GM18519 (cell line): ENCODE measurements around the gene PAGR1.

Source experiments
- ATAC-seq: cut with Tn5 transposase; IDR thresholded peaks from one replicate; pipeline ENCODE4 v1.9.1; 2021; ENCODE audit warnings: mild to moderate bottlenecking, moderate library complexity; ENCODE audit not compliant: unreplicated experiment, low FRiP score

PAGR1 gene

GRCh38 chr16:29834079-29834478, 18.1 kb downstream of the PAGR1 start:
- no peak for ATAC-seq

GRCh38 chr16:29835926-29836325, 20.0 kb downstream of the PAGR1 start:
- no peak for ATAC-seq

GRCh38 chr16:29836623-29837022, 20.7 kb downstream of the PAGR1 start:
- no peak for ATAC-seq

- ATAC-seq = no peak
Measured at GRCh38 chr16:29837841-29838240, 21.9 kb downstream of the PAGR1 start.

GRCh38 chr16:29839822-29840221, 23.9 kb downstream of the PAGR1 start:
- ATAC-seq = no peak

- no peak for ATAC-seq
Measured at GRCh38 chr16:29840240-29840639, 24.3 kb downstream of the PAGR1 start.

- no peak for ATAC-seq
Measured at GRCh38 chr16:29841631-29842030, 25.7 kb downstream of the PAGR1 start.

- ATAC-seq = no peak
Measured at GRCh38 chr16:29842732-29843346, 26.9 kb downstream of the PAGR1 start.

GRCh38 chr16:29843931-29844330, 28.0 kb downstream of the PAGR1 start:
- no peak for ATAC-seq

- no peak for ATAC-seq
Measured at GRCh38 chr16:29844575-29845331, 28.8 kb downstream of the PAGR1 start.

GRCh38 chr16:29845656-29846055, 29.7 kb downstream of the PAGR1 start:
- no peak for ATAC-seq

GRCh38 chr16:29848420-29849297, 32.7 kb downstream of the PAGR1 start:
- ATAC-seq = no peak

GRCh38 chr16:29849505-29849904, 33.6 kb downstream of the PAGR1 start:
- ATAC-seq = no peak

GRCh38 chr16:29850998-29851397, 35.0 kb downstream of the PAGR1 start:
- ATAC-seq = no peak

- no peak for ATAC-seq
Measured at GRCh38 chr16:29852654-29853053, 36.7 kb downstream of the PAGR1 start.

GRCh38 chr16:29854520-29855100, 38.7 kb downstream of the PAGR1 start:
- no peak for ATAC-seq

- ATAC-seq = no peak
Measured at GRCh38 chr16:29857133-29857760, 41.3 kb downstream of the PAGR1 start.

- no peak for ATAC-seq
Measured at GRCh38 chr16:29858149-29858849, 42.3 kb downstream of the PAGR1 start.

- no peak for ATAC-seq
Measured at GRCh38 chr16:29858974-29859373, 43.0 kb downstream of the PAGR1 start.

- no peak for ATAC-seq
Measured at GRCh38 chr16:29860218-29860617, 44.3 kb downstream of the PAGR1 start.
